BE2C (cell line): ENCODE measurements around the gene AKT2.

Experiments used
- DNase-seq: peaks from one replicate; pipeline ENCODE4 v3.0.0-alpha.2; 2020
- H3K27me3 ChIP-seq: fragments of 250-450 bp; sonication (Bioruptor Pico); 2 replicates; pipeline ENCODE4 v1.5.1; 2020; ENCODE audit warnings: mild to moderate bottlenecking
- H3K36me3 ChIP-seq: fragments of 250-450 bp; sonication (Bioruptor Pico); 2 replicates; pipeline ENCODE4 v1.5.1; 2020; ENCODE audit warnings: mild to moderate bottlenecking
- H3K4me1 ChIP-seq: fragments of 250-450 bp; sonication (Bioruptor Pico); 2 replicates; pipeline ENCODE4 v1.5.1; 2020
- H3K4me3 ChIP-seq: 2 replicates; pipeline ENCODE4 v1.5.1; 2011; ENCODE audit warnings: low read depth, low read length
- H3K9me3 ChIP-seq: fragments of 250-450 bp; sonication (Bioruptor Pico); 2 replicates; pipeline ENCODE4 v1.5.1; 2020
- CTCF ChIP-seq: IDR thresholded peaks from 2 replicates; pipeline ENCODE4 v1.5.1; 2012; ENCODE audit warnings: mild to moderate bottlenecking, low read depth, low read length

The AKT2 gene

GRCh38 chr19:40286971-40287421, 1.9 kb upstream of the AKT2 start:
- TF ChIP-seq CTCF = no peak
- H3K27me3 ChIP-seq = no peaks in the 10 kb centered on the region
- H3K36me3 ChIP-seq = no peaks in the 10 kb centered on the region; the same call in 1 of the 2 replicates
- DNase-seq = no peak
- no peak overlapping the region for H3K4me3 ChIP-seq
- peaks cover 3% of the 10 kb centered on the region; the same call in 1 of the 2 replicates for H3K4me1 ChIP-seq
- H3K9me3 ChIP-seq = no peaks in the 10 kb centered on the region

- H3K9me3 ChIP-seq = no peaks in the 10 kb centered on the region
- no peaks in the 10 kb centered on the region for H3K27me3 ChIP-seq
- H3K36me3 ChIP-seq = no peaks in the 10 kb centered on the region; the same call in 1 of the 2 replicates
- no peak for DNase-seq
- H3K4me3 ChIP-seq = no peak overlapping the region
- no peak for TF ChIP-seq CTCF
- H3K4me1 ChIP-seq = peaks cover 3% of the 10 kb centered on the region; the same call in 1 of the 2 replicates
These were observed 1.3 kb upstream of the AKT2 start for GRCh38 chr19:40286235-40286970.

- Histone ChIP-seq H3K4me3 (peak overlapping the region; percentile 98), H3K9me3 (no peaks in the 10 kb centered on the region), H3K27me3 (no peaks in the 10 kb centered on the region), H3K36me3 (no peaks in the 10 kb centered on the region; the same call in none of the 2 replicates), H3K4me1 (peaks cover 3% of the 10 kb centered on the region; the same call in 1 of the 2 replicates)
- no peak for TF ChIP-seq CTCF
- DNase-seq = peak; percentile 98
These were observed 449 bp upstream of the AKT2 start for GRCh38 chr19:40285353-40286234.

- peak overlapping the region; percentile 98 for H3K4me3 ChIP-seq
These were observed 969 bp downstream of the AKT2 start for GRCh38 chr19:40284251-40284500.

GRCh38 chr19:40283414-40284250, 1.5 kb downstream of the AKT2 start:
- TF ChIP-seq CTCF = 0 out of 2 replicates have a peak, but pooled peaks have one; percentile 1
- Histone ChIP-seq H3K4me3 (peak overlapping the region; percentile 98), H3K36me3 (no peaks in the 10 kb centered on the region; the same call in none of the 2 replicates), H3K9me3 (no peaks in the 10 kb centered on the region), H3K4me1 (peaks cover 3% of the 10 kb centered on the region; the same call in 1 of the 2 replicates), H3K27me3 (no peaks in the 10 kb centered on the region)
- DNase-seq = no peak

More at GRCh38 chr19:40284251-40284500, 969 bp downstream of the AKT2 start:
- DNase-seq = no peak
- H3K9me3 ChIP-seq = no peaks in the 10 kb centered on the region
- no peak for TF ChIP-seq CTCF
- H3K27me3 ChIP-seq = no peaks in the 10 kb centered on the region
- peaks cover 3% of the 10 kb centered on the region; the same call in 1 of the 2 replicates for H3K4me1 ChIP-seq
- no peaks in the 10 kb centered on the region; the same call in none of the 2 replicates for H3K36me3 ChIP-seq
